GM19324 (cell line): ENCODE measurements around the gene GP9.

Experiments used
- ATAC-seq: cut with Tn5 transposase; IDR thresholded peaks from one replicate; pipeline ENCODE4 v1.9.1; 2021; ENCODE audit warnings: mild to moderate bottlenecking, moderate library complexity; ENCODE audit not compliant: unreplicated experiment, low FRiP score

GP9 gene

GRCh38 chr3:129027544-129027880, 33.1 kb upstream of the GP9 start:
- no peak for ATAC-seq

- no peak for ATAC-seq
Observed at GRCh38 chr3:129028866-129029265, 31.7 kb upstream of the GP9 start.

GRCh38 chr3:129030611-129031010, 30.0 kb upstream of the GP9 start:
- ATAC-seq = no peak

GRCh38 chr3:129031476-129032215, 28.9 kb upstream of the GP9 start:
- no peak for ATAC-seq

DNA sequence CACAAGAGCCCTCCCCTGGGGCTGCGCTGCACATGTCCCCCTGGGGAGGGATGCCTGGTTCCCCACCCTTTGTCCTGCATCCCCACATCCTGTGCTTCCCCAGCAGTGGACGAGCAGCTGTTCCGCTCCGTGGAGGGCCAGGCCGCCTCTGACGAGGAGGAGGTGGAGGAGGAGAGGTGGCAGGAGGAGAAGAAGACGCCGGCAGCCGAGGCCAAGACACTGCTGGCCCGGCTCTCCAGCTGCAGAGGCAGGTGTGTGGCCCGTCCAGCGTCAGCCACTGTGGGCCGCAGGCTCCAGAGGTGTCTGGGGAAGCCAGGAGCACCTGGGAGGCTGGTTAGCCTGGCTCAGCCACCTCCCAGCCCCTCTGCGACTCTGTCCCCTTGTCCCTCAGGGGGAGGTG, 27.9 kb upstream of the GP9 start:
- no peak for ATAC-seq

DNA sequence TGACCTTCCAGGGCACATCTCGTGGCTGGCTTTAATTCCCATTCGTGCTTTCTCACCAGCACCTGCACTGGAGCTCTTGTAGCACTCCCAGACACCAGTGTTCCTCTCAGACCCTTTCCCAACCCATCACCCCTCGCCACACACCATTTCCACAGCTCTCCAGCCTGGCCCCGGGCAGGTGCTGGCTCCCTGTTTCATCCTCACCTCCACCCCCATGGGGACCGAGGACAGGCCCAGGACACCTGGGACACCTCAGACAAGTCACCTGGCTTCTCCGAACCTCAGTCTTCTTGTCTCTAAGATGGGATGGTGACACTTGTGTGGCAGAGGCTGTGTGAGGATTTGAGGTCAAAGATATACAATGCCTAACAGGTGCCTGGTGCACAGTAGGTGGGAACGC, 27.4 kb upstream of the GP9 start:
- ATAC-seq = no peak

- no peak for ATAC-seq
Observed at GRCh38 chr3:129033633-129034321, 26.8 kb upstream of the GP9 start.

- no peak for ATAC-seq
Observed at GRCh38 chr3:129034642-129035041, 25.9 kb upstream of the GP9 start.

DNA sequence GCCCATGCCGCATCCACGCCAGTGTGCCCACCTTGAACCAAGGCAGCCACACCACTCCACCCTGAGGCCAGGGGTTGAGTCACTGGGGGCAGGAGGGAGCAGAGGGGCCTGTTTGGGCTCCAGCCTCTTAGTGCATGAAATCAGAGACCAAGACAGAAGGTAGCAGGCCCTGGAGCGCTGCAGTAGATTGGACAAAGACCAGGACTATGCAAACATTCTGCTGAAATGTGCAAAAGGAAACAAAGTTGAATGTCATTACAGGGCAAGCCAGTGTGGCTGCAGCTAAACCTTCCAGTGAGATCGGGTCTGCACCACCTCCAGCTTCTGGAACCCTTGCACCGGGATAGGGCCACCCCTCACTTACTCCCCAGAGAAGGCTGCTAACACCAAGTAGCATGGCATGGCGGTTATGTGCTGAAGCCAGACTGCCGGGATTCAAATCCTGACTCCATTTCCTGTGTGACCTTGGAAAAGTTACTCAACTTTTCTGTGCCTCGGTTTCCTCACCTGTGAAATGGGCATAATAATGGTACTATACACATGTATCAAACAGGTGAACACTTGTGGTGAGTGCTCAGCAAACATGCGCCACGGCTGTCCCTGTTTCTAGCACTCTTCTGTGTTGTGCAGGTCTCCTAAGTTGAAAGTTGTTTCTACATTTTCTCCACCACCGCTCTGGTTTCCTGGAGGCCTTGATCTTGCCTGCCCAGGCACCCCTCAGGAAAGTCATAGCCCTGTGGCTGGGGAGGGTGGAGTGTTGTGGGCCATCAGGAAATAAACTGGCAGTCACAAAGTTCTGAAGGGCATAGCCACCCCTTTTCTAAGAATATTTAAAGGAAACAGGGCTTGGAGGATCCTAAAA, 25.0 kb upstream of the GP9 start:
- no peak for ATAC-seq

DNA sequence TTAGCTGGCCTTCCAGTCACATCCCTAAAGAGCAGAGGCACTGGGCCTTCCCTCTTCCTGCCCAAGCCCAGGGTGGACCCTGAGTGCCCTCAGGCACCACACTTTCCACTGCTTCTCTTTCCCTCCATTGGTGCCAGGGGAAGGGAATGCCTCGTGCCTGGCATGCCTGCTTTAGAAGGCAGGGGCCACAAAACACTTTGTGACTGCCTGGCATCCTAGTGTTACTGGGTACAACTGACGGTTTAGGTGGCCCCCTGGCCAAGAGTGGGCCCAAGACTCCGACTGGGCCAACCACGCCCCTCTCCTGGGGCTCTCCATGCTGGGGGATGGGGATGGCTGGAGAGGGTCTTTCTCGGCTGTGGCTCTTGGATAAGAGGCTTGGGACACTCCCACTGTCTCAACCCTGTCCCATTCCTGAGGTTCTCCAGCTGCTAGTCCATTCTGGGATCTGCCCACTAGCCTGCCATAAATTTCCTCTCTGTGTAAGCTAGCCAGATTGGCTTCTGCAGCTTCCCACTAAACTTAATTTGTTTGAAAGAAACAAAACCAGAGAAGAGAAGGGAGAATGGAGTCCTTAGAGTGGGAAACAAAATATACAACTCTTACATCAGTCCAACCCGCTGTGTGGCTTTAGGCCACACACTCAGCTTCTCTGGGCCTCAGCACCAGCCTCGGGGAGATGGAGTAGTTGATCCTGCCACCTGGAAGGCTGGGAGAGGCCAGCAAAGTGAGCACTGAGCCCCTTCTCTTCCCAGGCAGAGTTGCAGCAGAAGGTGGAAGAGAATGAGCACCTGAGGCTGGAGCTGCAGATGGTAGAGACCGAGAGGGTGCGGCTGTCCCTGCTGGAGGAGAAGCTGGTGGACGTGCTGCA, 24.1 kb upstream of the GP9 start:
- ATAC-seq = no peak

GRCh38 chr3:129037093-129037419, 23.5 kb upstream of the GP9 start:
- ATAC-seq = no peak

- ATAC-seq = no peak
Observed at GRCh38 chr3:129038121-129038855, 22.3 kb upstream of the GP9 start.

- ATAC-seq = no peak
Observed at GRCh38 chr3:129039271-129040038, 21.1 kb upstream of the GP9 start.

DNA sequence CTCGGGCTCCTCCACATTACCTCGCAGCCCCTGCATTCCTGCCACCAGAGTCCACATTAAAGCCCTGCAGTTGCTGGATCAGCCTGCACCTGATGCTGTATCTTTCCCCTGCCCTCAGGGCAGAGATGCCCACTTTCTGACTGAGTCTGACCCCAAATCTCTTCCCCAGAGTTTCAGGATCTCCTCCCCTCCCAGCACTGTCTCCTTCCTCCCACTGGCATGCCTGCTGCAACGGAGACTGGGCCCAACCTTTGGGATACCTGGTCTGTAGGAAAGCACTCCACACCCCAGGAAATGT, 20.6 kb upstream of the GP9 start:
- ATAC-seq = no peak

- no peak for ATAC-seq
Observed at GRCh38 chr3:129040579-129041300, 19.8 kb upstream of the GP9 start.

- ATAC-seq = no peak
Observed at GRCh38 chr3:129045675-129046036, 14.9 kb upstream of the GP9 start.

GRCh38 chr3:129046037-129046731, 14.4 kb upstream of the GP9 start:
- no peak for ATAC-seq
